ENCODE measurements around the gene LCN12. TPM values are rescaled to one million over a fixed set of nuclear protein-coding genes. Genes with fewer than 3 reads are reported as not detected.

LCN12 gene
- total and polyA plus RNA-seq, 3 donors from 2014 or later, result 11.5 to 27.8 (median 27.1) TPM

DNA sequence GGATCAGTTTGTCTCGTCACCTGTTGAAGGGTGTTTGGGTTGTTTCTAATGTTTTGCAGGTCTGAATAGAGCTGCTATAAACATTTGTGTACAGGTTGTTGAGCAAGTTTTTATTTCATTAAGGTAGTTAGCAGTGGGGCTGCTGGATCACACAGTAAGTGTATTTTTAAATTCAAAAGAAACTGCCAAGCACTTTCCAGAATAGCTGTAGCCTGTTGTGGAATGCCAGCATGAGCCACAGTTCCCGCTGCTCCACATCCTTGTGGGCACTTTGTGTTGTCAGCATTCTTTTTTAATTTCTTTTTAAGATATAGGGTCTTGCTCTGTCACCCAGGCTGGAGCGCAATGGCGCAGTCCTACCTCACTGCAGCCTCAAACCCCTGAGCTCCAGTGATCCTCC is 22.1 kb upstream of the LCN12 start:
- Histone ChIP-seq H3K4me3 (no peak overlapping the region), H3K9me3 (no peaks in the 10 kb centered on the region), H3K36me3 (ENCODE audit: low read depth, missing control alignments) (no peaks in the 10 kb centered on the region), H3K27ac (no peak overlapping the region), H3K27me3 (no peaks in the 10 kb centered on the region), H3K4me1 (no peaks in the 10 kb centered on the region)
- no peak for DNase-seq
- TF ChIP-seq, protein P1, sequence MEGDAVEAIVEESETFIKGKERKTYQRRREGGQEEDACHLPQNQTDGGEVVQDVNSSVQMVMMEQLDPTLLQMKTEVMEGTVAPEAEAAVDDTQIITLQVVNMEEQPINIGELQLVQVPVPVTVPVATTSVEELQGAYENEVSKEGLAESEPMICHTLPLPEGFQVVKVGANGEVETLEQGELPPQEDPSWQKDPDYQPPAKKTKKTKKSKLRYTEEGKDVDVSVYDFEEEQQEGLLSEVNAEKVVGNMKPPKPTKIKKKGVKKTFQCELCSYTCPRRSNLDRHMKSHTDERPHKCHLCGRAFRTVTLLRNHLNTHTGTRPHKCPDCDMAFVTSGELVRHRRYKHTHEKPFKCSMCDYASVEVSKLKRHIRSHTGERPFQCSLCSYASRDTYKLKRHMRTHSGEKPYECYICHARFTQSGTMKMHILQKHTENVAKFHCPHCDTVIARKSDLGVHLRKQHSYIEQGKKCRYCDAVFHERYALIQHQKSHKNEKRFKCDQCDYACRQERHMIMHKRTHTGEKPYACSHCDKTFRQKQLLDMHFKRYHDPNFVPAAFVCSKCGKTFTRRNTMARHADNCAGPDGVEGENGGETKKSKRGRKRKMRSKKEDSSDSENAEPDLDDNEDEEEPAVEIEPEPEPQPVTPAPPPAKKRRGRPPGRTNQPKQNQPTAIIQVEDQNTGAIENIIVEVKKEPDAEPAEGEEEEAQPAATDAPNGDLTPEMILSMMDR (IDR thresholded peaks at IDR 0.05), result no peak
- no peak for TF ChIP-seq POLR2A (IDR thresholded peaks at IDR 0.05)
- intact Hi-C loops (cut with DNase I; ENCODE audit: low total_unique reads), result no loop called here
- 96 to 97% methylated on average over 4 of the region's 4 CpGs for WGBS, 2 donors

GRCh38 chr9:136931611-136932130 is 20.4 kb upstream of the LCN12 start:
- Histone ChIP-seq H3K4me1 (no peaks in the 10 kb centered on the region), H3K36me3 (ENCODE audit: low read depth, missing control alignments) (no peaks in the 10 kb centered on the region), H3K27me3 (no peaks in the 10 kb centered on the region), H3K9me3 (no peaks in the 10 kb centered on the region), H3K4me3 (no peak overlapping the region), H3K27ac (no peak overlapping the region)
- no peak for DNase-seq
- WGBS, 2 donors, result 96 to 100% methylated on average over 2 of the region's 2 CpGs
- TF ChIP-seq, protein P1 (IDR thresholded peaks at IDR 0.05), result no peak
- TF ChIP-seq POLR2A (IDR thresholded peaks at IDR 0.05), result no peak
- intact Hi-C loops (cut with DNase I; ENCODE audit: low total_unique reads), result no loop called here

GRCh38 chr9:136934277-136934676 is 17.8 kb upstream of the LCN12 start:
- Histone ChIP-seq H3K36me3 (ENCODE audit: low read depth, missing control alignments) (no peaks in the 10 kb centered on the region), H3K4me1 (no peaks in the 10 kb centered on the region), H3K4me3 (no peak overlapping the region), H3K27me3 (no peaks in the 10 kb centered on the region), H3K9me3 (no peaks in the 10 kb centered on the region), H3K27ac (no peak overlapping the region)
- no peak for DNase-seq
- TF ChIP-seq, protein P1 (IDR thresholded peaks at IDR 0.05), result no peak
- no peak for TF ChIP-seq POLR2A (IDR thresholded peaks at IDR 0.05)
- WGBS, 2 donors, result 89 to 93% methylated on average over 3 of the region's 3 CpGs
- intact Hi-C loops (cut with DNase I; ENCODE audit: low total_unique reads), result no loop called here

GRCh38 chr9:136935651-136936050 is 16.4 kb upstream of the LCN12 start:
- intact Hi-C loops (cut with DNase I; ENCODE audit: low total_unique reads), result no loop called here
- peaks cover 4% of the 10 kb centered on the region for H3K4me1 ChIP-seq
- WGBS, 2 donors, result 85 to 91% methylated on average over 3 of the region's 3 CpGs
- TF ChIP-seq, protein P1 (IDR thresholded peaks at IDR 0.05), result no peak
- TF ChIP-seq POLR2A (IDR thresholded peaks at IDR 0.05), result no peak
- no peak for DNase-seq
- H3K9me3 ChIP-seq, result no peaks in the 10 kb centered on the region
- H3K27me3 ChIP-seq, result no peaks in the 10 kb centered on the region
- no peak overlapping the region for H3K27ac ChIP-seq
- no peak overlapping the region for H3K4me3 ChIP-seq
- no peaks in the 10 kb centered on the region for H3K36me3 ChIP-seq (ENCODE audit: low read depth, missing control alignments)

GRCh38 chr9:136936645-136937170 is 15.4 kb upstream of the LCN12 start:
- no peak overlapping the region for H3K4me3 ChIP-seq
- TF ChIP-seq, protein P1 (IDR thresholded peaks at IDR 0.05), result no peak
- TF ChIP-seq POLR2A (IDR thresholded peaks at IDR 0.05), result no peak
- intact Hi-C loops (cut with DNase I; ENCODE audit: low total_unique reads), result no loop called here
- no peaks in the 10 kb centered on the region for H3K27me3 ChIP-seq
- no peak overlapping the region for H3K27ac ChIP-seq
- no peaks in the 10 kb centered on the region for H3K9me3 ChIP-seq
- no peak for DNase-seq
- H3K4me1 ChIP-seq, result peaks cover 4% of the 10 kb centered on the region
- H3K36me3 ChIP-seq (ENCODE audit: low read depth, missing control alignments), result no peaks in the 10 kb centered on the region
- WGBS, 2 donors, result 59 to 65% methylated on average over 8 of the region's 8 CpGs
